Small intestine (tissue), 4 donors: ENCODE results near the gene ELOA. TPM values are rescaled to one million over a fixed set of nuclear protein-coding genes. Genes with fewer than 3 reads are reported as not detected.

Source experiments
- polyA plus RNA-seq, 4 donors: library from polyadenylated mRNA; stranded (reverse) in 3 of 4; unstranded in 1 of 4; fragments of 200-250 nt in 3 of 4; fragments of 120-200 nt in 1 of 4; gene quantifications; one replicate each; pipeline versions ENCODE4 v1.2.1 to v1.2.3, GENCODE V29; 2013
- donor health status: healthy with polysubstance abuse.
- donor health status: Bipolar disorder and iron deficiency.
- donor health status: healthy.

ELOA gene
- polyA plus RNA-seq, 4 donors = 8.4 to 25.2 (median 11.7) TPM

Other genes with a start within 250 kb of the ELOA start
- gene E2F2, start 212.2 kb upstream of the ELOA start, polyA plus RNA-seq = 1 to 10 TPM; 1.9 to 4.0 (median 2.5) TPM
- gene ID3, start 184.0 kb upstream of the ELOA start, polyA plus RNA-seq = 100 to 1,000 TPM in 3 of 4 donors, 10 to 100 TPM in 1; 78.1 to 157 (median 125) TPM
- gene RPL11, start 51.7 kb upstream of the ELOA start, polyA plus RNA-seq = 1,000 to 10,000 TPM; 1,603 to 3,255 (median 2,883) TPM
- gene PITHD1, start 34.9 kb downstream of the ELOA start, polyA plus RNA-seq = 10 to 100 TPM; 32.4 to 60.1 (median 48.4) TPM
- 100 to 1,000 TPM in 2 of 4 donors, 10 to 100 TPM in 2; 82.9 to 137 (median 99.1) TPM for gene LYPLA2, start 47.7 kb downstream of the ELOA start, polyA plus RNA-seq
- gene GALE, start 57.3 kb downstream of the ELOA start, polyA plus RNA-seq = 100 to 1,000 TPM in 3 of 4 donors, 10 to 100 TPM in 1; 76.6 to 289 (median 198) TPM
- gene HMGCL, start 82.0 kb downstream of the ELOA start, polyA plus RNA-seq = 100 to 1,000 TPM in 1 of 4 donors, 10 to 100 TPM in 3; 52.2 to 105 (median 85.8) TPM
- 10 to 100 TPM; 44.9 to 81.8 (median 51.3) TPM for gene FUCA1, start 124.8 kb downstream of the ELOA start, polyA plus RNA-seq
- gene CNR2, start 169.9 kb downstream of the ELOA start, polyA plus RNA-seq = under 1 TPM in 2 of 4 donors, not detected in 2; 0.10 to 0.15 TPM
- gene PNRC2, start 216.4 kb downstream of the ELOA start, polyA plus RNA-seq = 100 to 1,000 TPM; 114 to 181 (median 126) TPM
- gene SRSF10, start 236.9 kb downstream of the ELOA start, polyA plus RNA-seq = 100 to 1,000 TPM in 1 of 4 donors, 10 to 100 TPM in 3; 35.9 to 166 (median 56.3) TPM